ENCODE data around the gene MRPS15. TPM values are rescaled to one million over a fixed set of nuclear protein-coding genes. Genes with fewer than 3 reads are reported as not detected.

The MRPS15 gene
- total RNA-seq, 1 donor from 2014 or later, result 65.4 TPM

- H3K36me3 Mint-ChIP-seq (ENCODE audit: unreplicated experiment), result no peaks in the 10 kb centered on the region
Measured at GRCh38 chr1:36472656-36473055, 8.5 kb upstream of the MRPS15 start.

GRCh38 chr1:36471830-36472641 is 7.9 kb upstream of the MRPS15 start:
- Mint-ChIP-seq H3K9me3 (ENCODE audit: unreplicated experiment) (peaks cover 16% of the 10 kb centered on the region), H3K36me3 (ENCODE audit: unreplicated experiment) (no peaks in the 10 kb centered on the region), H3K4me3 (ENCODE audit: unreplicated experiment) (no peak overlapping the region), H3K4me1 (ENCODE audit: low read depth, unreplicated experiment) (peaks cover 24% of the 10 kb centered on the region), H3K27me3 (ENCODE audit: unreplicated experiment) (peaks cover 12% of the 10 kb centered on the region), H3K27ac (ENCODE audit: unreplicated experiment) (no peak overlapping the region)
- TF ChIP-seq, protein P1, sequence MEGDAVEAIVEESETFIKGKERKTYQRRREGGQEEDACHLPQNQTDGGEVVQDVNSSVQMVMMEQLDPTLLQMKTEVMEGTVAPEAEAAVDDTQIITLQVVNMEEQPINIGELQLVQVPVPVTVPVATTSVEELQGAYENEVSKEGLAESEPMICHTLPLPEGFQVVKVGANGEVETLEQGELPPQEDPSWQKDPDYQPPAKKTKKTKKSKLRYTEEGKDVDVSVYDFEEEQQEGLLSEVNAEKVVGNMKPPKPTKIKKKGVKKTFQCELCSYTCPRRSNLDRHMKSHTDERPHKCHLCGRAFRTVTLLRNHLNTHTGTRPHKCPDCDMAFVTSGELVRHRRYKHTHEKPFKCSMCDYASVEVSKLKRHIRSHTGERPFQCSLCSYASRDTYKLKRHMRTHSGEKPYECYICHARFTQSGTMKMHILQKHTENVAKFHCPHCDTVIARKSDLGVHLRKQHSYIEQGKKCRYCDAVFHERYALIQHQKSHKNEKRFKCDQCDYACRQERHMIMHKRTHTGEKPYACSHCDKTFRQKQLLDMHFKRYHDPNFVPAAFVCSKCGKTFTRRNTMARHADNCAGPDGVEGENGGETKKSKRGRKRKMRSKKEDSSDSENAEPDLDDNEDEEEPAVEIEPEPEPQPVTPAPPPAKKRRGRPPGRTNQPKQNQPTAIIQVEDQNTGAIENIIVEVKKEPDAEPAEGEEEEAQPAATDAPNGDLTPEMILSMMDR (IDR thresholded peaks at IDR 0.05; ENCODE audit: partially characterized antibody, unreplicated experiment), result no peak
- DNase-seq, result peak; percentile 37

More at GRCh38 chr1:36472656-36473055, 8.5 kb upstream of the MRPS15 start:
- peaks cover 16% of the 10 kb centered on the region for H3K9me3 Mint-ChIP-seq (ENCODE audit: unreplicated experiment)
- TF ChIP-seq, protein P1 (IDR thresholded peaks at IDR 0.05; ENCODE audit: partially characterized antibody, unreplicated experiment), result no peak
- no peak overlapping the region for H3K4me3 Mint-ChIP-seq (ENCODE audit: unreplicated experiment)
- H3K4me1 Mint-ChIP-seq (ENCODE audit: low read depth, unreplicated experiment), result peaks cover 24% of the 10 kb centered on the region
- no peak for DNase-seq
- peak overlapping the region; percentile 36 for H3K27ac Mint-ChIP-seq (ENCODE audit: unreplicated experiment)
- H3K27me3 Mint-ChIP-seq (ENCODE audit: unreplicated experiment), result peaks cover 12% of the 10 kb centered on the region

- Mint-ChIP-seq H3K9me3 (ENCODE audit: unreplicated experiment) (peaks cover 2% of the 10 kb centered on the region), H3K27me3 (ENCODE audit: unreplicated experiment) (peaks cover 8% of the 10 kb centered on the region), H3K4me3 (ENCODE audit: unreplicated experiment) (no peak overlapping the region), H3K36me3 (ENCODE audit: unreplicated experiment) (no peaks in the 10 kb centered on the region), H3K4me1 (ENCODE audit: low read depth, unreplicated experiment) (peaks cover 9% of the 10 kb centered on the region), H3K27ac (ENCODE audit: unreplicated experiment) (no peak overlapping the region)
- DNase-seq, result no peak
- TF ChIP-seq, protein P1 (IDR thresholded peaks at IDR 0.05; ENCODE audit: partially characterized antibody, unreplicated experiment), result no peak
Measured at GRCh38 chr1:36469163-36469562, 5.0 kb upstream of the MRPS15 start.

DNA sequence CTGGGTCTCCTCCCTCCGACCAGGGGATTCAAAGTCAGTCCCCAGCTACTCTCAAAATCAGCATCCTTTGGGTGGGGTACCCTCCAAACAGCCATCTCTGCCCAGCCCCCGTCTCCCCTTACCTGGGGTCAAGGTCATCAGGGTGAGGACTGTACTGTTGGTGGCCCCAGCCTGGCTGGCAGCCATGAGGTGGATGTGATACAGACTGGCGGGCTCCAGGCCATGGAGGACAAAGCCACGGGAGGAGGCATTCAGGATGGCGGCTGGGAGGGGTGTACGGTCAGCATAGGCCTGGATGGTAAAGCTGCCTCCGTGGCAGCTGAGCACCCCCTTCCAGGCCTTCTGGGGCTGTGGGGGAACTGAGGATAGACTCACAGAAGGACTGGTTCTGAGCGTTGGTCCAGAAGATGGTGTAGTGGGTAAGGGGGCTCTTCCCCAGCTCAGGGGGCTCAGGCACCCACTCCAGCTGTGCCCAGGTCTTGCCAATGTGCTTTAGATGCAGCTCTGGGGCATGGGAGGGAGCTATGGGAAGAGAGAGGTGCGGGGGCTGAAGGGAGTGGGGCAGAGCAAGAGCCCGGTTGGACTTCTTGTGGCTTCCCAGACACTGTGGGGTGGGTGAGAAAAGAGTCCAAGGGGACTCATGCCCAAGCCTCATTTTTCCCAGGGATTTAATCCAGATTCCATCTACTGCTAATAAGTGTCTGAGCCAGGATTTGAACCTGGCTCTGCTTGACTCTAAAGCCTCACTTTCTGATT is 3.7 kb upstream of the MRPS15 start:
- Mint-ChIP-seq H3K9me3 (ENCODE audit: unreplicated experiment) (peaks cover 2% of the 10 kb centered on the region), H3K4me3 (ENCODE audit: unreplicated experiment) (no peak overlapping the region), H3K27ac (ENCODE audit: unreplicated experiment) (no peak overlapping the region), H3K4me1 (ENCODE audit: low read depth, unreplicated experiment) (peaks cover 9% of the 10 kb centered on the region), H3K36me3 (ENCODE audit: unreplicated experiment) (no peaks in the 10 kb centered on the region), H3K27me3 (ENCODE audit: unreplicated experiment) (peaks cover 9% of the 10 kb centered on the region)
- no peak for DNase-seq
- TF ChIP-seq, protein P1 (IDR thresholded peaks at IDR 0.05; ENCODE audit: partially characterized antibody, unreplicated experiment), result no peak

GRCh38 chr1:36467027-36467410 is 2.8 kb upstream of the MRPS15 start:
- no peak overlapping the region for H3K27ac Mint-ChIP-seq (ENCODE audit: unreplicated experiment)
- no peaks in the 10 kb centered on the region for H3K36me3 Mint-ChIP-seq (ENCODE audit: unreplicated experiment)
- TF ChIP-seq, protein P1 (IDR thresholded peaks at IDR 0.05; ENCODE audit: partially characterized antibody, unreplicated experiment), result no peak
- H3K9me3 Mint-ChIP-seq (ENCODE audit: unreplicated experiment), result no peaks in the 10 kb centered on the region
- H3K4me1 Mint-ChIP-seq (ENCODE audit: low read depth, unreplicated experiment), result peaks cover 6% of the 10 kb centered on the region
- H3K27me3 Mint-ChIP-seq (ENCODE audit: unreplicated experiment), result peaks cover 7% of the 10 kb centered on the region
- no peak for DNase-seq
- no peak overlapping the region for H3K4me3 Mint-ChIP-seq (ENCODE audit: unreplicated experiment)

All from glutamatergic neuron (in vitro differentiated cells).